Activated CD8-positive, alpha-beta T cell treated with anti-CD3 and anti-CD28 coated beads for 36 hours (primary cell): ENCODE measurements around the gene MOB4. TPM values are rescaled to one million over a fixed set of nuclear protein-coding genes. Genes with fewer than 3 reads are reported as not detected.
A peak's percentile ranks its signal among the peaks of the same experiment; 100 is the strongest.

Experiments
- ATAC-seq: fragments of 200-7000 bp; cut with Tn5 transposase; one replicate; pipeline ENCODE4 v1.10.0; 2021; ENCODE audit warnings: mild to moderate bottlenecking, moderate library complexity
- CTCF ChIA-PET: fragments of 350-600 bp; sonication (Branson Sonifier 250); formaldehyde crosslinking; loops from one replicate; lab custom pipeline; 2021; ENCODE audit warnings: antibody characterized with exemption; lab: Charles Lee
- POLR2A ChIA-PET: fragments of 350-600 bp; sonication (Branson Sonifier 250); formaldehyde crosslinking; loops from one replicate; lab custom pipeline; 2021; ENCODE audit warnings: antibody characterized with exemption; lab: Charles Lee
- DNase-seq: peaks from one replicate; pipeline ENCODE4 v3.0.0-alpha.2; 2020
- H3K27ac Mint-ChIP-seq: one replicate; pipeline ENCODE4 v1.8.0; 2021; ENCODE audit warnings: mild to moderate bottlenecking, mixed read lengths
- H3K27me3 Mint-ChIP-seq: one replicate; pipeline ENCODE4 v1.8.0; 2021; ENCODE audit warnings: mixed read lengths
- H3K36me3 Mint-ChIP-seq: one replicate; pipeline ENCODE4 v1.8.0; 2021; ENCODE audit warnings: low read depth, mixed read lengths
- H3K4me1 Mint-ChIP-seq: one replicate; pipeline ENCODE4 v1.8.0; 2021; ENCODE audit warnings: low read depth, mixed read lengths
- H3K4me3 Mint-ChIP-seq: one replicate; pipeline ENCODE4 v1.8.0; 2021; ENCODE audit warnings: mild to moderate bottlenecking, moderate library complexity, mixed read lengths
- H3K9me3 Mint-ChIP-seq: one replicate; pipeline ENCODE4 v1.8.0; 2021; ENCODE audit warnings: mixed read lengths
- intact Hi-C: fragments of 100-400 bp; cut with micrococcal nuclease; formaldehyde crosslinking; loops from one replicate; pipeline ENCODE4 v1.10.0; 2022
- total RNA-seq, 2 experiments: library from RNA; stranded (reverse); gene quantifications; one replicate each; pipeline ENCODE4 v1.2.3, GENCODE V29; 2021
- TF ChIP-seq, protein P1 (sequence below): fragments of 200-600 bp; IDR thresholded peaks from one replicate; pipeline ENCODE4 v1.8.0; 2022; ENCODE audit warnings: antibody characterized with exemption, mild to moderate bottlenecking

MOB4 gene
- total RNA-seq, 2 experiments from 2014 or later = 15.1 to 15.9 TPM

GRCh38 chr2:197591339-197592072 is 75.6 kb downstream of the MOB4 start:
- POLR2A ChIA-PET = no interaction called here
- Mint-ChIP-seq H3K27me3 (peaks cover 4% of the 10 kb centered on the region), H3K4me3 (no peak overlapping the region), H3K4me1 (no peaks in the 10 kb centered on the region), H3K9me3 (no peaks in the 10 kb centered on the region), H3K27ac (no peak overlapping the region), H3K36me3 (no peaks in the 10 kb centered on the region)
- TF ChIP-seq, protein P1, sequence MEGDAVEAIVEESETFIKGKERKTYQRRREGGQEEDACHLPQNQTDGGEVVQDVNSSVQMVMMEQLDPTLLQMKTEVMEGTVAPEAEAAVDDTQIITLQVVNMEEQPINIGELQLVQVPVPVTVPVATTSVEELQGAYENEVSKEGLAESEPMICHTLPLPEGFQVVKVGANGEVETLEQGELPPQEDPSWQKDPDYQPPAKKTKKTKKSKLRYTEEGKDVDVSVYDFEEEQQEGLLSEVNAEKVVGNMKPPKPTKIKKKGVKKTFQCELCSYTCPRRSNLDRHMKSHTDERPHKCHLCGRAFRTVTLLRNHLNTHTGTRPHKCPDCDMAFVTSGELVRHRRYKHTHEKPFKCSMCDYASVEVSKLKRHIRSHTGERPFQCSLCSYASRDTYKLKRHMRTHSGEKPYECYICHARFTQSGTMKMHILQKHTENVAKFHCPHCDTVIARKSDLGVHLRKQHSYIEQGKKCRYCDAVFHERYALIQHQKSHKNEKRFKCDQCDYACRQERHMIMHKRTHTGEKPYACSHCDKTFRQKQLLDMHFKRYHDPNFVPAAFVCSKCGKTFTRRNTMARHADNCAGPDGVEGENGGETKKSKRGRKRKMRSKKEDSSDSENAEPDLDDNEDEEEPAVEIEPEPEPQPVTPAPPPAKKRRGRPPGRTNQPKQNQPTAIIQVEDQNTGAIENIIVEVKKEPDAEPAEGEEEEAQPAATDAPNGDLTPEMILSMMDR = no peak
- intact Hi-C loops = no loop called here
- CTCF ChIA-PET = no interaction called here
- DNase-seq = no peak
- no peak for ATAC-seq

- no peak overlapping the region for H3K27ac Mint-ChIP-seq
- DNase-seq = no peak
- peaks cover 5% of the 10 kb centered on the region for H3K4me1 Mint-ChIP-seq
- TF ChIP-seq, protein P1 = no peak
- CTCF ChIA-PET = no interaction called here
- no peaks in the 10 kb centered on the region for H3K36me3 Mint-ChIP-seq
- intact Hi-C loops = no loop called here
- no peak overlapping the region for H3K4me3 Mint-ChIP-seq
- POLR2A ChIA-PET = interaction anchor here (1.0 to 1.3 kb wide), 2 partner anchors 9 to 11 kb away, joined by 3 read pairs; no protein-coding TSS in a partner anchor
- H3K27me3 Mint-ChIP-seq = peaks cover 11% of the 10 kb centered on the region
- no peak for ATAC-seq
- H3K9me3 Mint-ChIP-seq = no peaks in the 10 kb centered on the region
Observed at GRCh38 chr2:197596766-197597165, 80.9 kb downstream of the MOB4 start.

DNA sequence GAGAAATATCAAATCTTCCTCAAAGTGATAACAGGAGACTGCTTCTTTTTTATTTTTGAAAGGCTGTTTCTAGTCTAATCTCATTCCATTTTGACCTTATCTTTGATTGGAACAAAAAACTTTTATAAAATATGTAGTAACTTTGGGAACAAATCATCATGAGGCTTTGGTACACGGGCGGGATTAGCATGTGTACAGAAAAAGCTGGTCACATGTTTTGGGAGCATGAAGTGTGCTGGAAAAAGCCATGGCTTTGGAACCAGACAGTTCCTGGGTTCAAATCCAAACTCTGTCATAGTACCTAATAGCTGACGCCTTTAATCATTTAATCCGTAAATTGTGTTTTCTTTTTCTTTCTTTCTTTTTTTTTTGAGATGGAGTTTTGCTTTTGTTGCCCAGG is 81.3 kb downstream of the MOB4 start:
- Mint-ChIP-seq H3K27me3 (peaks cover 11% of the 10 kb centered on the region), H3K4me3 (no peak overlapping the region), H3K27ac (no peak overlapping the region), H3K36me3 (no peaks in the 10 kb centered on the region), H3K4me1 (peaks cover 5% of the 10 kb centered on the region), H3K9me3 (no peaks in the 10 kb centered on the region)
- intact Hi-C loops = no loop called here
- CTCF ChIA-PET = no interaction called here
- POLR2A ChIA-PET = interaction anchor here (1.0 to 1.3 kb wide), 2 partner anchors 9 to 11 kb away, joined by 3 read pairs; no protein-coding TSS in a partner anchor
- ATAC-seq = no peak
- DNase-seq = no peak
- TF ChIP-seq, protein P1 = no peak

- Mint-ChIP-seq H3K4me1 (peaks cover 5% of the 10 kb centered on the region), H3K27me3 (peaks cover 11% of the 10 kb centered on the region), H3K9me3 (no peaks in the 10 kb centered on the region), H3K27ac (no peak overlapping the region), H3K4me3 (no peak overlapping the region), H3K36me3 (no peaks in the 10 kb centered on the region)
- TF ChIP-seq, protein P1 = no peak
- intact Hi-C loops = no loop called here
- ATAC-seq (no peak), DNase-seq (no peak)
- ChIA-PET CTCF (no interaction called here), POLR2A (no interaction called here)
Observed at GRCh38 chr2:197598450-197598849, 82.6 kb downstream of the MOB4 start.

DNA sequence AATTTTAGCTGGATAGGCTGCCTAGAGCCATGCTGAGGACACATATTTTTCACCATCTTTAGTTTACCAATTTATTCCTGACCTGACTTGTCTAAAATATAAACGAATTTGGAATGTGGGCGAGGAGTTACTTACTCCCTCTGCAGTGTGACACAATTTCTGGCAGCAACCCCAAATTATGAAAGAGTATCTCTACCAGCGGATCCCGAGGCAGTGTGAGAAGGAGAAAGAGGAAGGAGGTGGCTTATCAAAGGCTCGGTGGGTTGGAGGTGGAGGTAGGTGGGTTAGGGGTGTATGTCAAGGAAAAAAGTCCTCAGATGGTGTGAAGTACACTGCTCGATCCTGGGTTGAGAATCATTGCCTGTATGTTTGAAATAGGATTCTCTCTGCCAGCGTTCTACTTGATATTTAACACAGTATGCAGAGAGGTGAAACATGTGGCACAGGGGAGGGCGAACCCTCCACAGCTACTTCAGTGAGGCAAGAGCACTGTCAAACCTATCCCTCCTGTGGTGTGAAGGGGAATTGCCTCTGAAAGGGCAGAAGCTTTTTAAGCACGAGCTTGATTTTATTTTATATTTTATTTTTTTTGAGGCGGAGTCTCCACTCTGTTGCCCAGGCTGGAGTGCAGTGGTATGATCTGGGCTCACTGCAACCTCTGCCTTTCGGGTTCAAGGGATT is 83.6 kb downstream of the MOB4 start:
- peak; percentile 96 for ATAC-seq
- H3K27me3 Mint-ChIP-seq = peaks cover 11% of the 10 kb centered on the region
- CTCF ChIA-PET = interaction anchor here (0.9 to 1.1 kb wide), 3 partner anchors 9 to 107 kb away, joined by 3 to 5 read pairs (median 4); no protein-coding TSS in a partner anchor
- H3K36me3 Mint-ChIP-seq = no peaks in the 10 kb centered on the region
- POLR2A ChIA-PET = interaction anchor here (0.9 kb wide), 1 partner anchor 84 kb away, joined by 3 read pairs; the partner anchor contains the start of gene MOB4
- H3K4me3 Mint-ChIP-seq = peak overlapping the region; percentile 11
- DNase-seq = peak; percentile 54
- TF ChIP-seq, protein P1 = peak; percentile 37
- intact Hi-C loops = no loop called here
- no peaks in the 10 kb centered on the region for H3K9me3 Mint-ChIP-seq
- H3K27ac Mint-ChIP-seq = no peak overlapping the region
- H3K4me1 Mint-ChIP-seq = peaks cover 5% of the 10 kb centered on the region
